Astrocyte (in vitro differentiated cells and primary cell): ENCODE measurements around the gene UPF3B.

Experiments
- CTCF ChIP-seq: IDR thresholded peaks from 2 replicates; pipeline ENCODE4 v1.5.1; 2011; ENCODE audit warnings: low read depth, mild to moderate bottlenecking, inconsistent platforms, low read length, moderate library complexity; ENCODE audit not compliant: insufficient read depth
- EZH2 ChIP-seq: IDR thresholded peaks from 2 replicates; pipeline ENCODE4 v1.6.1; 2012; ENCODE audit warnings: mild to moderate bottlenecking, low read length, inconsistent platforms; ENCODE audit not compliant: insufficient read depth

DNA sequence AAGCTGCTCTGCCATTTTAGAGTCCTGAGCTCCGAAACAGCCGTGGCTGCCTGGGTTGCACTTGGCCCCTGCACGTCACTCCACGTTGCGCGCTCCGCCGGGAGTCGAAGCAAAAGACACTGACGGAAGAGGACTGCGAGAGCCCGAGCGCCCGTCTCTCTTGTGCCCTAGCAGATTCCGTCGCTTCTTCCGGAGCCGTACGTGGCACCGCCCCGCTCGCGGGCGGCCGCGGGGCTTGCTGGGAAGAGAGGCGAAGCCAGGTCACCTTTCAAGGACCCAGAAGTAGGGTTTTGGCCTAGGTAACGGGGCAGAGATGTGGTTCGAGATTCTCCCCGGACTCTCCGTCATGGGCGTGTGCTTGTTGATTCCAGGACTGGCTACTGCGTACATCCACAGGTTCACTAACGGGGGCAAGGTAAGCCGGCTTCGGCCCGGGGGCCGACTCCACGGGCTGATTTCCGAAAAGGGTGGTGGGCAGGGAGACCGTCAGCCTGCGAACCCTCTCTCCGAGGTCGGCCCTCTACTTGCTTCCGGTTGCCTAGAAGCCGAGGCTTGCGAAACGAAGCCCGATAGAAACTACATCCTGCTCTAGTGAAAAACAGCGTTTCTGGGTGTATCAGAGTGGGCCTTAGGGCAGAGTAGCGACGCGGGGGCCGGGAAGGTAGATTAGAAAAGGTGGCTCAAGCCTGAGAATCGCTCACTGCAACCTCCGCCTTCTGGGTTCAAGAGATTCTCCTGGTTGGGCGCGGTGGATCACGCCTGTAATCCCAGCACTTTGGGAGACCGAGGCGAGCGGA is 19.0 kb upstream of the UPF3B start, which contains the start of the genes NDUFA1 and RNF113A:
- TF ChIP-seq CTCF (no peak), EZH2 (no peak)
